Measurements from ENCODE around the gene SMIM7.

The SMIM7 gene

GRCh38 chr19:16603090-16603489 is 56.9 kb downstream of the SMIM7 start:
- H3K27ac ChIP-seq, result peak overlapping the region; percentile 87; the same call in 1 of the 2 replicates
- TF ChIP-seq CTCF (conservative IDR thresholded peaks at IDR 0.05), result no peak

GRCh38 chr19:16601378-16602052 is 58.4 kb downstream of the SMIM7 start:
- TF ChIP-seq CTCF (conservative IDR thresholded peaks at IDR 0.05), result no peak
- H3K27ac ChIP-seq, result no peak overlapping the region; the same call in 1 of the 2 replicates

- TF ChIP-seq CTCF (conservative IDR thresholded peaks at IDR 0.05), result no peak
- H3K27ac ChIP-seq, result no peak overlapping the region; the same call in 1 of the 2 replicates
Measured at GRCh38 chr19:16600824-16601223, 59.1 kb downstream of the SMIM7 start.

- TF ChIP-seq CTCF (conservative IDR thresholded peaks at IDR 0.05), result no peak
- H3K27ac ChIP-seq, result peak overlapping the region; percentile 22
Measured at GRCh38 chr19:16599655-16600346, 60.1 kb downstream of the SMIM7 start.

- peak overlapping the region; percentile 22 for H3K27ac ChIP-seq
- no peak for TF ChIP-seq CTCF (conservative IDR thresholded peaks at IDR 0.05)
Measured at GRCh38 chr19:16598848-16599247, 61.1 kb downstream of the SMIM7 start.

- no peak overlapping the region for H3K27ac ChIP-seq
- TF ChIP-seq CTCF (conservative IDR thresholded peaks at IDR 0.05), result no peak
Measured at GRCh38 chr19:16596399-16596798, 63.5 kb downstream of the SMIM7 start.
